Liver (tissue), 9 donors: ENCODE results near the gene SGMS1. TPM values are rescaled to one million over a fixed set of nuclear protein-coding genes. Genes with fewer than 3 reads are reported as not detected.

ENCODE experiments used
- DNase-seq: peaks from one replicate; pipeline ENCODE4 v3.0.0-alpha.2; 2017; ENCODE audit warnings: low spot score
- H3K27ac ChIP-seq, 2 donors: one replicate each; pipeline ENCODE4 v1.7.0; 2013; ENCODE audit warnings: inconsistent platforms in 2 of 2, low read length in 2 of 2, control low read depth in 1 of 2, low read depth in 1 of 2, mild to moderate bottlenecking in 1 of 2
- H3K27me3 ChIP-seq, 4 donors: one replicate each; pipeline versions ENCODE4 v1.6.1 to v1.7.0; 2013; ENCODE audit warnings: low read length in 3 of 4, inconsistent platforms in 1 of 4, mild to moderate bottlenecking in 1 of 4, moderate library complexity in 1 of 4; ENCODE audit not compliant: control insufficient read depth in 4 of 4, insufficient read depth in 4 of 4
- H3K36me3 ChIP-seq, 4 donors: one replicate each; pipeline versions ENCODE4 v1.6.1 to v1.7.0; 2013; ENCODE audit warnings: low read length in 3 of 4, mild to moderate bottlenecking in 3 of 4, low read depth in 1 of 4, moderate library complexity in 1 of 4; ENCODE audit not compliant: control insufficient read depth in 4 of 4, insufficient read depth in 3 of 4
- H3K4me1 ChIP-seq, 4 donors: one replicate each; pipeline versions ENCODE4 v1.6.1 to v1.7.0; 2013; ENCODE audit warnings: low read length in 3 of 4, mild to moderate bottlenecking in 3 of 4, moderate library complexity in 1 of 4; ENCODE audit not compliant: control insufficient read depth in 4 of 4, insufficient read depth in 4 of 4
- H3K4me3 ChIP-seq, 3 donors: one replicate each; pipeline versions ENCODE4 v1.6.1 to v1.7.0; 2013; ENCODE audit warnings: low read length in 3 of 3, control low read depth in 1 of 3, low read depth in 1 of 3, mild to moderate bottlenecking in 1 of 3
- H3K9ac ChIP-seq, 2 donors: one replicate each; pipeline ENCODE4 v1.7.0; 2013; ENCODE audit warnings: low read length in 2 of 2, mild to moderate bottlenecking in 2 of 2, moderate library complexity in 2 of 2, control low read depth in 1 of 2, low read depth in 1 of 2
- H3K9me3 ChIP-seq, 4 donors: one replicate each; pipeline versions ENCODE4 v1.6.1 to v1.7.0; 2013; ENCODE audit warnings: low read length in 3 of 4; ENCODE audit not compliant: control insufficient read depth in 4 of 4
- ATF3 ChIP-seq: IDR thresholded peaks from 2 replicates; pipeline ENCODE4 v1.6.1; 2016; ENCODE audit warnings: antibody characterized with exemption
- EGR1 ChIP-seq, 2 donors: IDR thresholded peaks; 2 replicates each; pipeline ENCODE4 v1.6.1; 2016 to 2018; ENCODE audit warnings: antibody characterized with exemption in 2 of 2, low read depth in 2 of 2
- FOXA2 ChIP-seq: IDR thresholded peaks from 2 replicates; pipeline ENCODE4 v1.6.1; 2016; ENCODE audit warnings: antibody characterized with exemption
- GABPA ChIP-seq, 2 donors: IDR thresholded peaks in 1 of 2; conservative IDR thresholded peaks in 1 of 2; 2 replicates each; pipeline ENCODE4 v1.6.1; 2016; ENCODE audit warnings: antibody characterized with exemption in 2 of 2, mild to moderate bottlenecking in 1 of 2, moderate library complexity in 1 of 2
- HNF4G ChIP-seq: IDR thresholded peaks from 2 replicates; pipeline ENCODE4 v1.6.1; 2016; ENCODE audit warnings: antibody characterized with exemption
- JUND ChIP-seq, 2 donors: IDR thresholded peaks; 2 replicates each; pipeline ENCODE4 v1.6.1; 2016; ENCODE audit warnings: antibody characterized with exemption in 2 of 2
- MAX ChIP-seq: IDR thresholded peaks from 2 replicates; pipeline ENCODE4 v1.6.1; 2016; ENCODE audit warnings: antibody characterized with exemption
- NR2F2 ChIP-seq: IDR thresholded peaks from 2 replicates; pipeline ENCODE4 v1.6.1; 2016; ENCODE audit warnings: antibody characterized with exemption
- RAD21 ChIP-seq, 2 donors: IDR thresholded peaks; 2 replicates each; pipeline ENCODE4 v1.6.1; 2016; ENCODE audit warnings: antibody characterized with exemption in 2 of 2, mild to moderate bottlenecking in 2 of 2
- RXRA ChIP-seq, 2 donors: IDR thresholded peaks; 2 replicates each; pipeline ENCODE4 v1.6.1; 2017 to 2018; ENCODE audit warnings: antibody characterized with exemption in 2 of 2, mild to moderate bottlenecking in 1 of 2
- SP1 ChIP-seq: IDR thresholded peaks from 2 replicates; pipeline ENCODE4 v1.6.1; 2018; ENCODE audit warnings: antibody characterized with exemption, mild to moderate bottlenecking
- TAF1 ChIP-seq: conservative IDR thresholded peaks from 2 replicates; pipeline ENCODE4 v1.6.1; 2016; ENCODE audit warnings: antibody characterized with exemption, mild to moderate bottlenecking
- WGBS: extraction: QIAGEN DNeasy Blood & Tissue Kit; methylation state at CpG from one replicate; pipeline ENCODE4 v1.1.7; 2013; 5-methylcytosine and 5-hydroxymethylcytosine counted together
- polyA plus RNA-seq, 2 donors: library from polyadenylated mRNA; stranded (reverse) in 1 of 2; unstranded in 1 of 2; fragments of 200-250 nt in 1 of 2; fragments of >200 nt in 1 of 2; fragmentation: Nextera tagmentation in 1 of 2; extraction: Ambion mirVana in 1 of 2; gene quantifications; one replicate each; pipeline versions ENCODE4 v1.2.1 to v1.2.3, GENCODE V29; 2013 to 2015
- total RNA-seq, 2 donors: library from RNA; depleted of rRNA; stranded (reverse); fragments of >200 nt; gene quantifications; one replicate each; pipeline ENCODE4 v1.2.3, GENCODE V29; 2014
- TF ChIP-seq, protein P1 (sequence below): IDR thresholded peaks from 2 replicates; pipeline ENCODE4 v1.6.1; 2016; ENCODE audit warnings: antibody characterized with exemption
- donor health status: healthy.
- donor health status: healthy.
- donor health status: healthy.
- donor health status: healthy.
- donor health status: healthy.

Gene SGMS1
- total and polyA plus RNA-seq, 4 donors, result 6.8 to 98.2 (median 21.1) TPM

GRCh38 chr10:50436805-50437204 lies 187.0 kb downstream of the SGMS1 start:
- WGBS, result 98% methylated on average over 4 of the region's 4 CpGs
- DNase-seq, result no peak
- TF ChIP-seq RXRA (IDR thresholded peaks at IDR 0.05) (no peak), MAX (no peak), FOXA2 (no peak), TAF1 (no peak), EGR1 (IDR thresholded peaks at IDR 0.05; ENCODE audit: low read depth in 2 of 2) (no peak), RAD21 (IDR thresholded peaks at IDR 0.05) (no peak), ATF3 (no peak)
- H3K36me3 ChIP-seq, result peaks cover 0 to 2% (median 0%) of the 10 kb centered on the region in 4 donors
- no peak overlapping the region for H3K4me3 ChIP-seq
- H3K27me3 ChIP-seq, result no peaks in the 10 kb centered on the region
- H3K9me3 ChIP-seq, result no peaks in the 10 kb centered on the region
- H3K27ac ChIP-seq, result no peak overlapping the region
- peaks cover 0 to 2% (median 0%) of the 10 kb centered on the region in 4 donors for H3K4me1 ChIP-seq
- no peak overlapping the region for H3K9ac ChIP-seq

DNA sequence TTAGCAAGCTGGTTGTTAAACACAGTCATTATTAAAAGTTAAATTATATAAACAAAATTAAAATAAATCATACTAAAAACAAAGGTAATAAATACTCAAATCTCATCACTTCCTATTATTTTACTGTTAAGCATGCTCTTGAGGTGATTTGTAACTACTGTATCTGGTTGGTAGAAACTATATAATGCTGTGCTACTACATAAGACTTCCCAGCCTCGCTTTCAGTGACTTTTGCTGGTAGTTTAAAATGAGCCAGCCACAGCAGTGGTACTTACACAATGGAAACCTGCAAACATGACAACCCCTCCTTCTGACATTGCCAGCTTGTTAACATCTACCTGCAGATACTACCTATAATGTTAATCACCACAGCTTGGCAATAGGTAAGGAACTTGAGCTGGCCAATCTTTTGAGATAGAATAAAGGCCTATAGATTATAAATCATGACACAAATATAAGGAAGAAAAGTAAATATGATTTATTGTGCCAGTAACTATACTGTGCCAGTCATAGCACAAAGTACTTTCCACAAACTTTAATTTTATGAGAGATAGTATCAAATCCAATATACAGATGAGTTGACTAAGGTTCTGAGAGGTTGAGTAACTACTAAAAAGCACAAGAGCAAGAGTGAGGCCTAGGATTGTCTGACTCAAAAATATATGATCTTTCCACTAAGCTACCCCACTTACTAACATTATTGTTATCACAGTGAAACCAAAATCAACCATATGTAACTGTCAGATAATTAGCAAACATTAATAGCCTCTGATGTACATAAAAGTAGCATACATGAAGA lies 191.3 kb downstream of the SGMS1 start:
- no peak for TF ChIP-seq SP1
- TF ChIP-seq RXRA (IDR thresholded peaks at IDR 0.05), result no peak
- TF ChIP-seq EGR1 (IDR thresholded peaks at IDR 0.05; ENCODE audit: low read depth in 2 of 2), result no peak
- TF ChIP-seq, protein P1, sequence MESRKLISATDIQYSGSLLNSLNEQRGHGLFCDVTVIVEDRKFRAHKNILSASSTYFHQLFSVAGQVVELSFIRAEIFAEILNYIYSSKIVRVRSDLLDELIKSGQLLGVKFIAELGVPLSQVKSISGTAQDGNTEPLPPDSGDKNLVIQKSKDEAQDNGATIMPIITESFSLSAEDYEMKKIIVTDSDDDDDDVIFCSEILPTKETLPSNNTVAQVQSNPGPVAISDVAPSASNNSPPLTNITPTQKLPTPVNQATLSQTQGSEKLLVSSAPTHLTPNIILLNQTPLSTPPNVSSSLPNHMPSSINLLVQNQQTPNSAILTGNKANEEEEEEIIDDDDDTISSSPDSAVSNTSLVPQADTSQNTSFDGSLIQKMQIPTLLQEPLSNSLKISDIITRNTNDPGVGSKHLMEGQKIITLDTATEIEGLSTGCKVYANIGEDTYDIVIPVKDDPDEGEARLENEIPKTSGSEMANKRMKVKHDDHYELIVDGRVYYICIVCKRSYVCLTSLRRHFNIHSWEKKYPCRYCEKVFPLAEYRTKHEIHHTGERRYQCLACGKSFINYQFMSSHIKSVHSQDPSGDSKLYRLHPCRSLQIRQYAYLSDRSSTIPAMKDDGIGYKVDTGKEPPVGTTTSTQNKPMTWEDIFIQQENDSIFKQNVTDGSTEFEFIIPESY, result no peak
- TF ChIP-seq HNF4G, result no peak
- TF ChIP-seq TAF1, result no peak
- H3K9ac ChIP-seq, result no peak overlapping the region

GRCh38 chr10:50431791-50432190 lies 192.0 kb downstream of the SGMS1 start:
- Histone ChIP-seq H3K36me3 (no peaks in the 10 kb centered on the region), H3K4me3 (no peak overlapping the region), H3K27me3 (no peaks in the 10 kb centered on the region), H3K9ac (no peak overlapping the region), H3K4me1 (peaks cover 0 to 5% (median 1%) of the 10 kb centered on the region in 4 donors), H3K9me3 (no peaks in the 10 kb centered on the region), H3K27ac (peak overlapping the region; percentile 39 to 73)
- whole genome bisulfite sequencing, result 67% methylated on average over 3 of the region's 3 CpGs
- DNase-seq, result no peak
- TF ChIP-seq RAD21 (IDR thresholded peaks at IDR 0.05) (no peak), GABPA (IDR thresholded peaks at IDR 0.05 in 1 of 2, conservative IDR thresholded peaks at IDR 0.05 in 1 of 2) (no peak), JUND (IDR thresholded peaks at IDR 0.05) (no peak), NR2F2 (peak; percentile 12), TAF1 (no peak), EGR1 (IDR thresholded peaks at IDR 0.05; ENCODE audit: low read depth in 2 of 2) (no peak)

More for the DNA sequence above, 191.3 kb downstream of the SGMS1 start:
- DNase-seq, result no peak
- peaks cover 0 to 5% (median 1%) of the 10 kb centered on the region in 4 donors for H3K4me1 ChIP-seq
- H3K27me3 ChIP-seq, result no peaks in the 10 kb centered on the region
- H3K4me3 ChIP-seq, result no peak overlapping the region
- no peaks in the 10 kb centered on the region for H3K9me3 ChIP-seq
- 94% methylated on average over 1 of the region's 1 CpG for WGBS
- H3K36me3 ChIP-seq, result no peaks in the 10 kb centered on the region
- no peak overlapping the region for H3K27ac ChIP-seq
